WTC11 (cell line): ENCODE results near the gene MYH14.

Experiments used
- CBFB ChIP-seq: sonication (generic); formaldehyde crosslinking; IDR thresholded peaks from 2 replicates; pipeline ENCODE4 v1.8.1; 2022; ENCODE audit warnings: mild to moderate bottlenecking, low read depth, missing genetic modification reagents
- CREB1 ChIP-seq: sonication (generic); formaldehyde crosslinking; IDR thresholded peaks from 2 replicates; pipeline ENCODE4 v1.8.0; 2023; ENCODE audit warnings: mild to moderate bottlenecking, missing genetic modification reagents
- E2F4 ChIP-seq: sonication (generic); formaldehyde crosslinking; IDR thresholded peaks from 2 replicates; pipeline ENCODE4 v1.8.1; 2022; ENCODE audit warnings: low read depth, mild to moderate bottlenecking, moderate library complexity, missing genetic modification reagents, borderline replicate concordance
- ELF4 ChIP-seq: sonication (generic); formaldehyde crosslinking; IDR thresholded peaks from 2 replicates; pipeline ENCODE4 v1.8.1; 2022; ENCODE audit warnings: low read depth, mild to moderate bottlenecking, moderate library complexity, missing genetic modification reagents
- FOXP4 ChIP-seq: sonication (generic); formaldehyde crosslinking; IDR thresholded peaks from 2 replicates; pipeline ENCODE4 v1.8.0; 2022; ENCODE audit warnings: mild to moderate bottlenecking, missing genetic modification reagents
- KAT7 ChIP-seq: sonication (generic); formaldehyde crosslinking; IDR thresholded peaks from 2 replicates; pipeline ENCODE4 v1.8.1; 2023; ENCODE audit warnings: missing genetic modification reagents, mild to moderate bottlenecking, borderline replicate concordance
- MYBL2 ChIP-seq: sonication (generic); formaldehyde crosslinking; IDR thresholded peaks from 2 replicates; pipeline ENCODE4 v1.8.1; 2023; ENCODE audit warnings: mild to moderate bottlenecking, moderate library complexity, missing genetic modification reagents
- NR3C1 ChIP-seq: sonication (generic); formaldehyde crosslinking; conservative IDR thresholded peaks from 2 replicates; pipeline ENCODE4 v1.8.1; 2023; ENCODE audit warnings: low read depth, mild to moderate bottlenecking, missing genetic modification reagents
- TCF7 ChIP-seq: sonication (generic); formaldehyde crosslinking; IDR thresholded peaks from 2 replicates; pipeline ENCODE4 v1.8.0; 2022; ENCODE audit warnings: mild to moderate bottlenecking, low read depth, missing genetic modification reagents, moderate library complexity
- TF ChIP-seq, protein P1 (sequence below): fragments of 200-600 bp; IDR thresholded peaks from 2 replicates; pipeline ENCODE4 v1.8.0; 2022; ENCODE audit warnings: antibody characterized with exemption
- TF ChIP-seq, protein P2 (sequence below): sonication (generic); formaldehyde crosslinking; IDR thresholded peaks from 2 replicates; pipeline ENCODE4 v1.8.0; 2022; ENCODE audit warnings: mild to moderate bottlenecking, missing genetic modification reagents

GRCh38 chr19:50331221-50331993 lies 128.0 kb downstream of the MYH14 start:
- TF ChIP-seq FOXP4 (CRISPR knock-in tag) (no peak), CBFB (CRISPR knock-in tag) (no peak), CREB1 (CRISPR knock-in tag) (no peak), NR3C1 (CRISPR knock-in tag) (no peak), ELF4 (CRISPR knock-in tag) (no peak), MYBL2 (CRISPR knock-in tag) (no peak), E2F4 (no peak), TCF7 (CRISPR knock-in tag) (no peak), KAT7 (CRISPR knock-in tag) (no peak)
- TF ChIP-seq, protein P1, sequence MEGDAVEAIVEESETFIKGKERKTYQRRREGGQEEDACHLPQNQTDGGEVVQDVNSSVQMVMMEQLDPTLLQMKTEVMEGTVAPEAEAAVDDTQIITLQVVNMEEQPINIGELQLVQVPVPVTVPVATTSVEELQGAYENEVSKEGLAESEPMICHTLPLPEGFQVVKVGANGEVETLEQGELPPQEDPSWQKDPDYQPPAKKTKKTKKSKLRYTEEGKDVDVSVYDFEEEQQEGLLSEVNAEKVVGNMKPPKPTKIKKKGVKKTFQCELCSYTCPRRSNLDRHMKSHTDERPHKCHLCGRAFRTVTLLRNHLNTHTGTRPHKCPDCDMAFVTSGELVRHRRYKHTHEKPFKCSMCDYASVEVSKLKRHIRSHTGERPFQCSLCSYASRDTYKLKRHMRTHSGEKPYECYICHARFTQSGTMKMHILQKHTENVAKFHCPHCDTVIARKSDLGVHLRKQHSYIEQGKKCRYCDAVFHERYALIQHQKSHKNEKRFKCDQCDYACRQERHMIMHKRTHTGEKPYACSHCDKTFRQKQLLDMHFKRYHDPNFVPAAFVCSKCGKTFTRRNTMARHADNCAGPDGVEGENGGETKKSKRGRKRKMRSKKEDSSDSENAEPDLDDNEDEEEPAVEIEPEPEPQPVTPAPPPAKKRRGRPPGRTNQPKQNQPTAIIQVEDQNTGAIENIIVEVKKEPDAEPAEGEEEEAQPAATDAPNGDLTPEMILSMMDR = no peak
- TF ChIP-seq, protein P2, sequence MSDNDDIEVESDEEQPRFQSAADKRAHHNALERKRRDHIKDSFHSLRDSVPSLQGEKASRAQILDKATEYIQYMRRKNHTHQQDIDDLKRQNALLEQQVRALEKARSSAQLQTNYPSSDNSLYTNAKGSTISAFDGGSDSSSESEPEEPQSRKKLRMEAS (CRISPR knock-in tag) = no peak
